Activated T-cell treated with anti-CD3 and anti-CD28 coated beads, Interleukin-2, amount 50 U/mL, for 24 hours (primary cell): Measurements from ENCODE around the gene STEAP3.

Experiments used
- DNase-seq: peaks from one replicate; pipeline ENCODE4 v3.0.0-alpha.2; 2020
- H3K27ac Mint-ChIP-seq: 2 replicates; pipeline ENCODE4 v1.8.0; 2020; ENCODE audit warnings: mild to moderate bottlenecking, mixed read lengths
- H3K27me3 Mint-ChIP-seq: 2 replicates; pipeline ENCODE4 v1.8.0; 2020; ENCODE audit warnings: mixed read lengths
- H3K36me3 Mint-ChIP-seq: 2 replicates; pipeline ENCODE4 v1.8.0; 2020; ENCODE audit warnings: low read depth, mixed read lengths
- H3K4me1 Mint-ChIP-seq: 2 replicates; pipeline ENCODE4 v1.8.0; 2020; ENCODE audit warnings: low read depth, mixed read lengths
- H3K4me3 Mint-ChIP-seq: 2 replicates; pipeline ENCODE4 v1.8.0; 2020; ENCODE audit warnings: mild to moderate bottlenecking, moderate library complexity, mixed read lengths
- H3K9me3 Mint-ChIP-seq: 2 replicates; pipeline ENCODE4 v1.8.0; 2020; ENCODE audit warnings: mixed read lengths

STEAP3 gene

DNA sequence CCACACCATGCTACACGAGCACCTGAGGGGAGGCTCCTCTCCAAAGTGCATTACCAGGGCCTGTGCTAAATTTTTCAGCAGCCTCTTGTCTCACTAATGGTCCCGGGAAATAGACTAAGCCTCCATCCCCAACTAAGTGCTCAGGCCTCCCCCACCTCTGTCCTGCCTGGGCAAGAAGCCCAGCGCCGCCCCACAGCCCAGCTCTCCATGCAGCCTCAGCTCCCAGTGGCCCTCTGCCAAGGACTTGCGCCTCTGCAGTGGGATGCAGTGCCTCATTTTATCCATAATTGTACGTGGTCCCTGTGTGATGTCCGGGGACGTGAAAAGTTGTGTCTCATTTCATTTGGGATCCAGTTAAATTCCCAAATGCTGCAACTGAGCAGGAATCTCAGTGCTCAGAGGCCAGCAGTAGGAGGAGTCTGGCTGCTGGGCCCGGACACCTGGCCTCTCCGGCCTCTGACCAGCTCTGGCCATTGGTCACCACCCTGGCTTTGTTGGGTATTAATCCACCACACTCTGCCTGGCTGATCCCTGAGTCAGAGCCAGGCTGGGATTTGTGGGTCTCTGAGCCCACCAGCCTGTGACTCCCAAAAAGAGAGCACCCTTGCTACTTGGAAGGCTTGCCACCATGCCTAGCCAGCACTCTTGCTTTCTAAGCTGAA, 11.4 kb upstream of the STEAP3 start:
- no peaks in the 10 kb centered on the region for H3K27me3 Mint-ChIP-seq
- no peak for DNase-seq
- H3K36me3 Mint-ChIP-seq: no peaks in the 10 kb centered on the region
- H3K4me1 Mint-ChIP-seq: no peaks in the 10 kb centered on the region
- no peak overlapping the region for H3K4me3 Mint-ChIP-seq
- H3K9me3 Mint-ChIP-seq: no peaks in the 10 kb centered on the region
- no peak overlapping the region for H3K27ac Mint-ChIP-seq

DNA sequence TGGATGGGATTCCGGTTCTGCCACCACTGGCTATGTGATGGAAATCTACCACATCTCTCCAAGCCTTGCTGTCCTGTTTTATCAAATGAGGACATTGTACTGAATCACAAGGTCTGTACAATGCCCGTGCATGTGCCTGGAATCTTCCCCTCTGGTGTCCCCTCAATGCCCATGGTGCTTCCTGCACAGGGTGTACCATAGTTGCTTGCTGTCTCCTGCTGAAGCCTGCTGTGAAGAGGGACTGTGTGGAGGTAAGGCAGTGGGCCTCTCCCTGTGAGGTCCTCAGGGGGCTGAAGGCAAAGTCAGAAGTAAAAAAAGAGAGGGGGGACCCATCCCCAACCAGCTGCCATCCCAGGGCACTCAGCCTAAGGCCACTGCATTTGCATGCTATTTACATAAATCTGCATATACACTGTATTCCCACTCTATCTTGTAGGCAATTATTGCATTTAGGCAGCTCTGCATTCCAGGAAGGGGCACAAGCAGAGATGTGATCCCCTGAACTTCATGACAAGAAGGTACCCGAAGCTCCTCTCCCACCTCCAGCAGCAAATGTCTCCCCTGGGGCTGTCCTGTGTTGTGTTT, 9.1 kb upstream of the STEAP3 start:
- Mint-ChIP-seq H3K27me3 (peaks cover 5% of the 10 kb centered on the region), H3K4me1 (no peaks in the 10 kb centered on the region), H3K36me3 (no peaks in the 10 kb centered on the region), H3K9me3 (no peaks in the 10 kb centered on the region), H3K4me3 (no peak overlapping the region), H3K27ac (no peak overlapping the region)
- no peak for DNase-seq

DNA sequence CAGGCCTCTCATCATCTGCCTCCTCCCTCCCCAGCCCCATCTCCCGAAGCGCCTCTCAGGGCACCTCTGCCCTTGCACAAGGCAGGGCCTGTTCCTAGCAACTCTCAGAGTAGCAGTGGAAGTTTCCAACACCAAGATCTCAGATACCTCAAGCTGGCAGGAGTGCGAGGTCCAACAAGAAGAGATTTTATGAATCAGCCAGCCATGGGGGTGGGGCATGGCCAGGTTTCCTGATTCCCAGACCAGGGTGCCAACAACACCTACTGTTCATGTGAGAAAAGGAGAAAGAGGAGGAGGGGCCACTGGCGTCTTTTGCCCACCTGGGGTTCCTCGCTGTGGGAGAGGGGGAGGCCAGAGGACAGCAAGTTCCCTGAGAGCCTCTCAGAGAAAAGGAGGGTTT, 6.6 kb upstream of the STEAP3 start:
- no peak overlapping the region for H3K27ac Mint-ChIP-seq
- no peak for DNase-seq
- H3K9me3 Mint-ChIP-seq: no peaks in the 10 kb centered on the region
- H3K27me3 Mint-ChIP-seq: peaks cover 22% of the 10 kb centered on the region
- no peaks in the 10 kb centered on the region for H3K36me3 Mint-ChIP-seq
- no peaks in the 10 kb centered on the region for H3K4me1 Mint-ChIP-seq
- no peak overlapping the region for H3K4me3 Mint-ChIP-seq

DNA sequence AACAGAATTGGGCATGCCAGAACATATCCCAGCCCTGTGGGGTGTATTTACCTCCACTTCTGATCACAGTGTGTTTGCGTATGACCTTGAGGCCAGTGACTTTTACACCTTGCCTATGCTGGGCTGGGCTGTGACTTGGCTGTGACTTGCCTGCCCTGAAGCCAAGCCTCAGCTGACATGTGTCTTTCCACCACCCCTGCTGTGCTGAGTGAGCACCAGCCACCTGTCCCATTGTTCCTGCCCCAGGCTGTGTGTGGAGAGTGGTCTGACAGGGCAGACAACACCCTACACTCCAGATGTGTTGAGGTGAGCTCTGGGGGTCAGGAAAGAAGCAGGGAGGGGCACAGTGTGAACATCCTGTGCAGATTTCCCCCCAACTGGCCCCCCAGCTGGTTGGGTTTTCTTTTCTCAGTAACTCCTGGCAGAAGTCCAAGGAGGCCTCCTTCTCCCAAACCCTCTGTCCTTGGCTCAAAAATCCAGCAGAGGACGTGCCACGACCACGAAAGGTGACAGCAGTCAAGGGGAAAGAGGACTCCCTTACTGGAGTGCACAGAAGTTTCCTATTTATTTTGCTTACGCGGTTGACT, 5.1 kb upstream of the STEAP3 start:
- no peak overlapping the region for H3K4me3 Mint-ChIP-seq
- no peak for DNase-seq
- H3K27me3 Mint-ChIP-seq: peaks cover 37% of the 10 kb centered on the region
- no peaks in the 10 kb centered on the region for H3K9me3 Mint-ChIP-seq
- H3K36me3 Mint-ChIP-seq: no peaks in the 10 kb centered on the region
- no peaks in the 10 kb centered on the region for H3K4me1 Mint-ChIP-seq
- H3K27ac Mint-ChIP-seq: no peak overlapping the region

DNA sequence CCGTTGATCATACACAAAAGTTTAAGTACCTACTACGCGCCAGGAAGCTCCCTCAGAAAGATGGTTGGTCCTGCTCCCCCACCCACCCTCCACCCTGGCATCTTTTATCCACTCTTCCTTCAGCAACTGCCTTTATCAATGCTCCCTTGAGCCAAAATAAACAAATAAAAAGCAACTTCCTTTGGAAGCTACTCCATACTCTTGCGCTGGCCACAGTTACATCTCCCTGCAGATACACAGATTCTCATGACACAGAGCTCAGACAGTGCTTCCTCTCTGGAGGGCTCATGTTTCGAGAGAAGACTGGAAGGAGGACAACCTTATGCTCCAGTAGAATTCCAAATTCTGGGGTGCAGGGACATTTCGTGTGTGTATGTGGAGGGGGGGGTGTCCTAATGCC, 3.8 kb upstream of the STEAP3 start:
- Mint-ChIP-seq H3K27me3 (peaks cover 43% of the 10 kb centered on the region), H3K9me3 (no peaks in the 10 kb centered on the region), H3K4me1 (no peaks in the 10 kb centered on the region), H3K27ac (no peak overlapping the region), H3K36me3 (no peaks in the 10 kb centered on the region), H3K4me3 (no peak overlapping the region)
- no peak for DNase-seq

DNA sequence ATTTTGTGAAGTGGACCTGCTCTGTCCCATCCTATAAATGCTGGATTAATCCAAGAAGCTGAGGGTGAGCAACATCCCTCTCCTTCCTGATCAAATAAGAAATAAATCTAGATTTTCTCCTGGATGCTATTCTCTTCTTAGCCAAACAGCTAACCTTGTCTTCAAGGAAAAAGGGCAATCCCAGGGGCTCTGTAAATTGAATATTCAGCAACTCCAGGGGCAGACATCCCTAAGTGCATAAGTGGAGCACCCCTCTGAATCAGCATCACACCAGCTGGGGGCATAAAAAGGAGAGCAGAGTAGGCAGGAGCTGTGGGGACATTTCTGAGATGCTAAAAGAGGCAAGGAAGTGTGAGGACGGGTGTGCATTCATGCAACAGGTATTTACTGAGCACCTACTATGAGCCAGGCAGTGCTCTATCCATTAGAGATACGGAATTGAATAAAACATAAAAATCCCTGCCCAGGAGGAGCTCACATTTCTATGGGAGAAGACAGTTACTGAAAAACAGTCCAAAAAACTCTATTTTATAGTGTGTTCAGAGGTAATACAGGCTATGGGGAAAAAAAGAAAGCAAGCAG, 2.8 kb upstream of the STEAP3 start:
- Mint-ChIP-seq H3K4me1 (no peaks in the 10 kb centered on the region), H3K27ac (no peak overlapping the region), H3K9me3 (no peaks in the 10 kb centered on the region), H3K36me3 (no peaks in the 10 kb centered on the region), H3K27me3 (peaks cover 52% of the 10 kb centered on the region), H3K4me3 (no peak overlapping the region)
- DNase-seq: no peak

DNA sequence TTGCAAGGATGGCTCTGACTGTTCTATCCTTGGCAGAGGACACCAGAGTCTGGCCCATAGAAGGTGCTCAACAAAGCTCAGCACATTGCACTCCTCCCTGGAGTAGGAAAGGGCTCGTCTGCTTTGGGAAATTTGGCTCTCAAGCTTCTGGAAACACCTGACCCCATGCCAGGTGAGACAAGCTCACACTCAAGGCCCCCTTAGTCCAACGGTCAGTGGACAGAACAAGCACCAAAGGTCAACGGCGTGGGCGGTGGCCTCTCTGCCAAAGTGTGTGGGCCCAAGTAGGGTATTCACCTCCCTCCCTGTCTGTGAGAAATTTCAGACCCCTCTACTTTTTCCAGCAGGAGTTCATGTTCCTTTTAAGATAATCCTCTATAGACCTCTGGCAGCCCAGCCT, 2.0 kb upstream of the STEAP3 start:
- Mint-ChIP-seq H3K4me1 (no peaks in the 10 kb centered on the region), H3K27me3 (peaks cover 56% of the 10 kb centered on the region), H3K9me3 (no peaks in the 10 kb centered on the region), H3K27ac (no peak overlapping the region), H3K36me3 (no peaks in the 10 kb centered on the region), H3K4me3 (no peak overlapping the region)
- DNase-seq: no peak

DNA sequence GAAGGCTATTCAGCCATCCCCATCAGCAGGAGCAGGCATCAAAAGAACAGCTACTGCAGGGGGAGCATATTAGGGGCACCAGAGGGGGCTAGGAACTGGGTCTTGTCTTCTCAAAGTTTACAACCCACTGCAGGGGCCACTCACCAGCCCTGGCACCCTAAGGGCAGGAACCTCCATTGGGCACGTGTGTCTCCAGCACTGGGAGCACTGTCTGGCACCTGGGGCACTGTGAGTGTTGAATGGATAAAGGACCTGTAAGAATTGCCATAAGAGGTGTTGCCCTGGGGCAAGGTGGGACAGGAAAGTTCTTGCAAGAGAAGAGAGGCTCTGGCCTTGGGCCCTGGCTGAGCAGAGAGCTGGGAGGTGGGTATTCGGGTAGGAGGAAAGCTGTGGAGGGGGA, 1.4 kb upstream of the STEAP3 start:
- Mint-ChIP-seq H3K27me3 (peaks cover 56% of the 10 kb centered on the region), H3K4me3 (no peak overlapping the region), H3K9me3 (no peaks in the 10 kb centered on the region), H3K4me1 (no peaks in the 10 kb centered on the region), H3K36me3 (no peaks in the 10 kb centered on the region), H3K27ac (no peak overlapping the region)
- DNase-seq: no peak

DNA sequence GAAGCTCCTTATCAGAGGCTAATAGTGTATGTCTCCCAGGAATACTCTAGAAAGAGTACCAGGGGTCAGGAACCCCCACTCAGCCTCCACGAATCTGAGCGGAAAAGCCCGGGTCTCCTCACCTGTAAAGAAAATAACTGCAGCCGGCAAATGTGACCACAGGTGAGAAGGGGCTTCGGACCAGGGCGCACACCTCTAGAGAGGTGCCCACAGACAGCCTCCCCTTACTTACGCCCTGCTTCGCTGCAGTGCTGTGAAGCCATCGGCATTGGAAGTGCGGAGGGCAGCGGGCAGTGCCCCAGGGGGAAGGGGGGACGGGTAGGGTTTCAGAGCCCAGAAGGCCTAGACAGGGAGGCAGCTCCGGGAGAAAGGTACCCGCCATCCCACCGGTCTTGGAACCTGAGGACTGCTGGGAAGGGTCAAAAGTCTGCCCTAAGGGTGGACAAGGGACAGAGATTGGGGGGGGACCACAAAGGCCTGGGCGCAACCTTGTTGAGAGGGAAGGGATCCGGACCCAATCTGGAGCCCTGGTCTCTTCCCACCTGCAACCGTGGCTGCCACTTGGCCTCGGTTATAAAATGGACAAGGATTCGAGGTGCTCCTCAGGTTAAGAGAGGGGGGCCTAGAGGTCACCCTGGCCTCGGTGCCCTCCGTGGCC, 642 bp upstream of the STEAP3 start:
- Mint-ChIP-seq H3K9me3 (no peaks in the 10 kb centered on the region), H3K27me3 (peaks cover 56% of the 10 kb centered on the region), H3K36me3 (no peaks in the 10 kb centered on the region), H3K4me3 (peak overlapping the region; percentile 8), H3K4me1 (no peaks in the 10 kb centered on the region), H3K27ac (no peak overlapping the region)
- no peak for DNase-seq

DNA sequence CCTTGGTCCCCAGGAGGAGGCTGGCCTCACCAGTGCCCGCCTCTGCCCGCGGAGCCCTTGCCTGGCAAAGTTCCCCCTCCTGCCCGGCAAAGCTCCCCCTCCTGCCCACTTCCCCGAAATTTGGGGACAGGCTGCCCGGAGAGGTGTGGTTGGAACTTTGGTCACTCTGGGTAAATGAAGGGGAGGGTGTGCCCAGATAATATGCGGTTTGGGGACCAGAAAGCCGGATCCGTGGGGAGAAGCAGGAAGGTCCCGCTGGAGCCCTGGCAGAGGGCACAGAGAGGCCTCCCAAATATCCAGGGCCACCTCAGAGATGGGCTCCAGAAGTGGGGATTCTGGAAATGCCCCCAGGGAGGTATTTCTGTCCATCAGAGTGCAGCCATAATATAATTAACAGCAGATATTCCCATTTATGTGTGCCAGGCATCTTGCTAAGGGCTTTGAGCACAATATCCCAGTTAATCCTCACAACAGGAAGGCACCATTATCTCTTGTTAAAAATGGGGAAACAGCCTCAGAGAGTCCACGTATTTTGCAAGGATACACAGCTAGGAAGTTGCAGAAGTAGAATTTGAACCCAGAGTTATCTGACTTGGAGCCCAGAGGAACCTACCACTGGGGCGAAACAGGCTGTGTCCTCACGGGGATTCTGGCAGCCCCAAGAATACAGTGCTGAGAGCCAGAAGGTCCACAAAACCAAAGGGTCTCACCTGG, 914 bp downstream of the STEAP3 start:
- Mint-ChIP-seq H3K36me3 (no peaks in the 10 kb centered on the region), H3K27me3 (peaks cover 51% of the 10 kb centered on the region), H3K4me3 (no peak overlapping the region), H3K4me1 (no peaks in the 10 kb centered on the region), H3K9me3 (no peaks in the 10 kb centered on the region), H3K27ac (no peak overlapping the region)
- DNase-seq: no peak

DNA sequence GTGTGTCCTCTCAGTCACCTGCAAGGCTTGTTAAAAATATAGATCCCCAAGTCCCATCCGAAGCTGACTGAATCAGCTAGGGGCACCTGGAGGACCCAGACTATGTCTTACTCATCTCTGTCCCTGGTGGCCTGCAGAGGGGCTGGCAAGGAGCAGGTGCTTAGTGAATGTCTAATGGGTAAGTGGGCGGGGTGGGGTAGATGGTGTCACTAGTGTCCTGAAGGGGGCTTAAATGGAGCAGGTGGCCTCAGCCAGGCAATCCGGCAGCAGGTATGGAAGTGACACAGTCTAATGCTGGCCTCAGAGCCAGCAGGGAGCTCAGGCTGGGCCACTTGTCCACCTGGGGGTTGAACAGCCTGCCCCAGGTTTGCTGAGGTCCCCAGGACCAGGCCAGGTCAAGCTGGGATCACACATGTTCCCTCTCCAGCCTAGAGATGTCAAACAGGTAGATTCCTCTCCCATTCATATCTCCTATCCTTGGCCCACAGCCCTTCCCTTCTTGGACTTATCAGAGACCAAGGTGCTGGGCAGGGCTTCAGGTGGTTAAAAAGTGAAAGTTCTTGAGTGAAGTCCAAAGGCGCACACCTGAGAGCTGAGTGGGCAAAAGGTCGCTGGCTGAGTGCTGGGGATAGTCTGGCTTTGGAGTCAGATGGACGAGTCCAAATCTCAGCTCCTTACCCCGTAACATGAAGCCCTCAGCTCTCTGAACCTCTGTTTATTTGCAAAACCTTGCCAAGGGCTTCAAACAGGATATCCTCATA, 1.7 kb downstream of the STEAP3 start:
- no peak overlapping the region for H3K27ac Mint-ChIP-seq
- DNase-seq: no peak
- H3K4me1 Mint-ChIP-seq: no peaks in the 10 kb centered on the region
- H3K9me3 Mint-ChIP-seq: no peaks in the 10 kb centered on the region
- no peaks in the 10 kb centered on the region for H3K36me3 Mint-ChIP-seq
- peaks cover 46% of the 10 kb centered on the region for H3K27me3 Mint-ChIP-seq
- H3K4me3 Mint-ChIP-seq: no peak overlapping the region

DNA sequence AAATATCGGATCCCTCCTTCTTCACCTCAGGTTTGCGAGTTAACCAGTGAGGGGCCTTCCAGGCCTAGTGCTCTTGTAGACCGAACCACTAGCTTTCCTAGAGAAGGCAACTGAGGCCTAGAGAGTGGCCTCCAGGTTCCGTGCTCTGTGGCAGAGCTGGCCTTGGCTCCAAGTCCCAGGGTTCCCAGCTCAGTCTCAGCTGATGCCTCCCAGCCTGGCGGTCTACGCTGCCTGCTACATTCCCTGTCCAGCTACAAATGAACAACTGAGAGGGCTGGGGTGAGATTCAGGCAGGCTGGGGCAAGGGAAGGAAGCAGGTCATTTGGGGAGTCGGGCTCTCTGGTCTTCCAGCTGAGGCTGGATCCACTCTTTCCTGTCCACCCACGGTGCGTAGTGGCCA, 2.3 kb downstream of the STEAP3 start:
- Mint-ChIP-seq H3K36me3 (no peaks in the 10 kb centered on the region), H3K27ac (no peak overlapping the region), H3K4me1 (no peaks in the 10 kb centered on the region), H3K9me3 (no peaks in the 10 kb centered on the region), H3K4me3 (no peak overlapping the region), H3K27me3 (peaks cover 44% of the 10 kb centered on the region)
- no peak for DNase-seq

DNA sequence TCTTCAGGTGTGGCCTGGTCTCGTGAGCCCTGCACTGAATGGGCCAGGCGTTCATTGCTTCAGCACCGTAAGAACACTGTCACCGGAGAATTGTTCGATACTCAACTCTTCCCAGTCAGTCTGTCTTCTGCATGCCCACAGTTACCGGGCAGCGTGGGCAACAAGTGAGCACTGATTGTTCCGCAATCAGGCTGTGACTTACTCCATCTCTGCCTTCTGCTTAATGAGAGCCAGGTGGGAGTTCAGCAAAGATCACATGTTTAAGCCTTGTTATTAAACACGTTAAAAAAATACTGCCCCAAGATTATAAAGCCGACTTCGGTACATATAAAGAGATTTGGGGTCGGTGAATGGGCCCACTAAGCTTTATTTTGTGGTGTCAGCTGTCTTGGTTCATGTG, 3.7 kb downstream of the STEAP3 start:
- Mint-ChIP-seq H3K4me1 (peaks cover 5% of the 10 kb centered on the region), H3K4me3 (no peak overlapping the region), H3K27me3 (peaks cover 30% of the 10 kb centered on the region), H3K36me3 (no peaks in the 10 kb centered on the region), H3K27ac (no peak overlapping the region), H3K9me3 (no peaks in the 10 kb centered on the region)
- no peak for DNase-seq

DNA sequence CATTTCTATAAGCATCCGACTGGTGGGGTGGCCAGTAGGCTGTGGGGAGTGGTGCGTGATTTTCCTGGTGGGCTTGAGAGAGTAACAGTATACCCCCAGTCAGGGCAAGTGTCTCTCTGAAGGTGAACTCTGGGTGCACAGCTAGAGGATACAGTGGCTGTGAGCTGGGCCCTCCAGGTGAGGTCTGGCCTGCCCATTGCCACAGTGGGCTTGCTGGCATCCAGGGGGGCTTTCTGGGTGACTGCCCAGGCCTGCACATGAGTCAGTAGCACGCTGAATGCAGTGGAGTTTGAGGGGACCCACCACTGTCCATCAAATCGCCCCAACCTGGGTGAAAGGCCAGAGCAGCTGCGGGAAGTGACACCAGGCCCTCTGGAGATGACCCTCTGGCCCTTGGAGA, 4.5 kb downstream of the STEAP3 start:
- Mint-ChIP-seq H3K27me3 (peaks cover 22% of the 10 kb centered on the region), H3K9me3 (no peaks in the 10 kb centered on the region), H3K4me1 (peaks cover 8% of the 10 kb centered on the region), H3K27ac (no peak overlapping the region), H3K36me3 (no peaks in the 10 kb centered on the region), H3K4me3 (no peak overlapping the region)
- no peak for DNase-seq
